ENCODE measurements around the gene NSD2. TPM values are rescaled to one million over a fixed set of nuclear protein-coding genes. Genes with fewer than 3 reads are reported as not detected.

Gene NSD2
- total and polyA plus RNA-seq, 2 donors (not counting 1 experiment from before 2014, with no cell fraction given): 14.2 to 64.8 TPM

DNA sequence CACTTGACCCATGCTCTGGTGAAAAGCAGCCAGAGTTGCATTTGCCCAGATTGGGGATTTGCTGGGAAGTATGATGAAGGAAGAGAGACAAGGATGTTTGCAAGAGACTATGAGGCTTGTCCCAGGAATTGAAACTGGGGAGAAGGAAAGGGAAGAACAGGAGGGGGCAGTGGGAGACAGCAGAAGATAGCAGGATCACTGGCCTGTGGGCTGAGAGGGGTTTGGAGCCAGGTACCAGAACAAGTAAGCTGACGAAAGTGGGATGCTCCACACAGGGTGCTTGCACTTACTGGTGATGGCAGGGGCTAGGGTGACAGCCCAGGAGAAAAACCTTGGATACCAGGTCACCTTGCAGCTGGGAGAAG lies 11.8 kb upstream of the NSD2 start:
- CTCF ChIA-PET: interaction anchor here (0.9 kb wide), 1 partner anchor 40 kb away, joined by 3 read pairs; no protein-coding TSS in a partner anchor

More for the DNA sequence above, 11.8 kb upstream of the NSD2 start:
- intact Hi-C loops (cut with micrococcal nuclease): loop anchor here (5.0 kb wide), 3 partner anchors 277 to 1103 kb away; partner anchors contain the start of genes CFAP99, GRK4, NOP14 and ZFYVE28
- Histone ChIP-seq H3K79me2 (ENCODE audit: control insufficient read depth, insufficient read depth, low read length) (peaks cover 12% of the 10 kb centered on the region), H3K9ac (ENCODE audit: low read length) (no peak overlapping the region), H3K27ac (ENCODE audit: low read length in 2 of 2) (no peak overlapping the region), H3K36me3 (replicated peaks in 1 of 2; ENCODE audit: control extremely low read depth in 1 of 2, control insufficient read depth in 1 of 2, extremely low read depth in 1 of 2, insufficient read depth in 2 of 2, low read length in 1 of 2) (no peaks in the 10 kb centered on the region), H3K4me2 (replicated peaks; ENCODE audit: low read depth, low read length, poor library complexity, severe bottlenecking) (no peak overlapping the region), H3K27me3 (replicated peaks in 1 of 4; ENCODE audit: control extremely low read depth in 1 of 4, control insufficient read depth in 3 of 4, insufficient read depth in 4 of 4, low read length in 3 of 4) (peaks cover 0 to 3% (median 0%) of the 10 kb centered on the region in 4 experiments), H2AFZ (ENCODE audit: insufficient read depth, low read depth, low read length, poor library complexity, severe bottlenecking) (no peak overlapping the region), H3K4me1 (ENCODE audit: control insufficient read depth in 2 of 2, insufficient read depth in 2 of 2, low read length in 2 of 2) (peaks cover 26 to 35% of the 10 kb centered on the region in 2 donors), H4K20me1 (ENCODE audit: control insufficient read depth, insufficient read depth, low read length, poor library complexity, severe bottlenecking) (peaks cover 6% of the 10 kb centered on the region), H3K9me3 (ENCODE audit: control extremely low read depth in 1 of 3, control insufficient read depth in 2 of 3, insufficient read depth in 1 of 3, low read length in 2 of 3) (no peaks in the 10 kb centered on the region), H3K4me3 (ENCODE audit: control extremely low read depth in 1 of 5, extremely low read depth in 1 of 5, insufficient read depth in 1 of 5, low read depth in 2 of 5, low read length in 4 of 5) (no peak overlapping the region)
- no peak for TF ChIP-seq EZH2 (IDR thresholded peaks at IDR 0.05; ENCODE audit: borderline replicate concordance, insufficient read depth, low read depth, low read length, poor library complexity, severe bottlenecking)
- TF ChIP-seq CTCF (IDR thresholded peaks at IDR 0.05): no peak
- ATAC-seq (ENCODE audit: low read depth) (no peak), DNase-seq (no peak)
- no peak overlapping the region for H3K27ac Mint-ChIP-seq
- H3K4me1 Mint-ChIP-seq: peaks cover 29% of the 10 kb centered on the region
- POLR2A ChIA-PET: no interaction called here
- WGBS (ENCODE audit: insufficient coverage): 85% methylated on average over 1 of the region's 1 CpG
- no peaks in the 10 kb centered on the region for H3K27me3 Mint-ChIP-seq
- no peaks in the 10 kb centered on the region for H3K9me3 Mint-ChIP-seq (ENCODE audit: insufficient read depth)
- no peak overlapping the region for H3K4me3 Mint-ChIP-seq
